ENCODE data around the gene DEXI.
"Not testable (repeated sequence)": the region's sequence is repeated elsewhere in the genome, so short reads cannot be mapped to it uniquely, and the experiment has no call there.

The DEXI gene

DNA sequence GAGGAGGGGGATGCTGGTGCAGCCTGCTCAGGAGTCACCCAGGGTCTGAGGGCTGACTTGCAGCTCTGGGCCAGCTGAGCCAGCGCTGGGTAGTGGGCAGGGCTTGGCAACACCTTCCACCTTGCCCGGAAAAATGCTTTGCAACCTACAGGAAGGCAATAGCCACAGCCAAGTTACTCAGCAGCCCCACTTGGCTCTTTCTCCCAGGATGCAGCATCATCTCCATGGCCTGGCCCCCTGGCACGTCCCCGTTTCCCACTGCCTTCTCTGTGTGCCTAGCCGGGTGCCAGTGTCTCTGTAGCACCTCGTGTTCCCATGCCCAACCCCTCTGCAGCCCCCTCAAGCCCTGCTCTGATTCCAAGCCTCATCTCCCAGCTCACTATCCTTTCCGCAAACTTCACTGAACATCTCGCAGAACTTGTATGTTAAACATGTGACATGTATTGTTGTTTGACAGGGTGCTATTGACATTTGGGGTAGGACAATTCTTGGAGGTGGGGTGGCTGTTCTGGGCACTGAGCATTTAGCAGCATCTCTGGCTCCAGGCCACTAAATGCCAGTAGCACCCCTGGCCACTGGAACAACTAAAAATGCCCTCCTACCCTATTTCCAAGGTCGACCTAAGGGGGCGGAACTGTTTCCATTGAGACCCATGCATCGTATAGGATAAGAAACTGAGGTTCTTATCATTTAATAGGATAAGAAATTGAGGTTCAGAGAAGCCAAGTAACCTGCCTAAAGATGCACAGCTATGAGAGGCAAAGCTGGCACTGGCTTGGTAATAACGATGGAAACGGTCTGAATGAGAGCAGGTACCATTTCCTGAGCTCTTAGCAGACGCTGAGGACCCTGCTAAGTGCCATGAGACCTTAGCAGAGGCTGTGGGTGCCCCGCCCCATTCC, 12.2 kb downstream of the DEXI start:
- DNase-seq (ENCODE audit: extremely low read depth, low read depth) = no peak
- no peak overlapping the region for H3K4me3 ChIP-seq (replicated peaks; ENCODE audit: low read depth, low read length)
- TF ChIP-seq, protein P1, sequence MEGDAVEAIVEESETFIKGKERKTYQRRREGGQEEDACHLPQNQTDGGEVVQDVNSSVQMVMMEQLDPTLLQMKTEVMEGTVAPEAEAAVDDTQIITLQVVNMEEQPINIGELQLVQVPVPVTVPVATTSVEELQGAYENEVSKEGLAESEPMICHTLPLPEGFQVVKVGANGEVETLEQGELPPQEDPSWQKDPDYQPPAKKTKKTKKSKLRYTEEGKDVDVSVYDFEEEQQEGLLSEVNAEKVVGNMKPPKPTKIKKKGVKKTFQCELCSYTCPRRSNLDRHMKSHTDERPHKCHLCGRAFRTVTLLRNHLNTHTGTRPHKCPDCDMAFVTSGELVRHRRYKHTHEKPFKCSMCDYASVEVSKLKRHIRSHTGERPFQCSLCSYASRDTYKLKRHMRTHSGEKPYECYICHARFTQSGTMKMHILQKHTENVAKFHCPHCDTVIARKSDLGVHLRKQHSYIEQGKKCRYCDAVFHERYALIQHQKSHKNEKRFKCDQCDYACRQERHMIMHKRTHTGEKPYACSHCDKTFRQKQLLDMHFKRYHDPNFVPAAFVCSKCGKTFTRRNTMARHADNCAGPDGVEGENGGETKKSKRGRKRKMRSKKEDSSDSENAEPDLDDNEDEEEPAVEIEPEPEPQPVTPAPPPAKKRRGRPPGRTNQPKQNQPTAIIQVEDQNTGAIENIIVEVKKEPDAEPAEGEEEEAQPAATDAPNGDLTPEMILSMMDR (IDR thresholded peaks at IDR 0.05; ENCODE audit: low read depth, low read length, missing control alignments) = no peak

DNA sequence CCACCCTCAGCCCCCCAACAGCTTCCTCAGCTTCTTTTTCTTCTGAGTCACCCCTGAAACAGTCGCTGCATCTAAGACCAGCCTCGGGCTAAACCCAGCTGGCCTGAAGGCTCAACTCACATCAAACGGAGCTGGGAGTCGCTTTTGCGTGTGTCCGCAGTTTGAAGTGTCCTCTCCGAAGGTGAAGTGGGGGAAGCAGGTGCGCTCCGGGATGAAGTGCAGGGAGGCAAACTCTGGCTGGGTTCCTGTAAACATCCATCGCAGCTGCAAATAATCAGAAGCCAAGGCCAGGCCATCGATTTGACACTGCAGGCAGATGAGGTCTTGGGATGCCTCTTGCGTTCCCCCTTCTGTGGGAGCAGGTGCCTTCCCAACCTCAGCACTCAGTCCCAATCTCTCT, 13.2 kb downstream of the DEXI start:
- H3K4me3 ChIP-seq (replicated peaks; ENCODE audit: low read depth, low read length); DNase-seq (ENCODE audit: extremely low read depth, low read depth): not testable (repeated sequence)

DNA sequence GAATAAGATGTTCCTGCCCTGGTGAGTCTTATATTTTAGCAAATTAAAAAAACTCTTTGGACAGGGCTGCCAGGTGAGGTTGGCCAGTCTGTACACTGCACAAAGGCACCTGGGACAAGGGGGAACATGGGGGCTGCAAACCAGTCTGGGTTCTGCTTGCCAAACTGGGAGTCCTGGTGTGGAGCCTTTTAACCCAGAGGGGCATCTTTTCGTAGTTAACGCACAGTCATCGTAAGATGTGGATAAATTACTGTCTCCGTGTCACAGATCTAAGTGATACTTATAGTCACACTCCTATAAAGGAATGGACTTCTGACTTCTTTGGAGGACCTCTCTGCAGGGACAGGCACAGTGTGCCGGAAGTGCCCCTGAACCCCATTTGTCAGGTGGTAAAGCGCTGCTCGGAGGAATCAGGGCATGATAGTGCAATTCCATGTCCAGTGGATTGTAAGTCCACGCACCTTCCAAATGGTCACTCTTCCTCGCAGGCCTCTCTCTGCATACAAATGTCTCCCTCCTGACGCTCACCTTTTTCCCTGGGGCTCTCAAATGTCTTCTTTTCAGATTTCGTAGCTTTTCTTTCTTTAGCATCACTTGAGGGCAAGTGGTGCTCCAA, 14.7 kb downstream of the DEXI start:
- DNase-seq (ENCODE audit: extremely low read depth, low read depth) = no peak
- TF ChIP-seq, protein P1 (IDR thresholded peaks at IDR 0.05; ENCODE audit: low read depth, low read length, missing control alignments) = no peak
- H3K4me3 ChIP-seq (replicated peaks; ENCODE audit: low read depth, low read length) = no peak overlapping the region

DNA sequence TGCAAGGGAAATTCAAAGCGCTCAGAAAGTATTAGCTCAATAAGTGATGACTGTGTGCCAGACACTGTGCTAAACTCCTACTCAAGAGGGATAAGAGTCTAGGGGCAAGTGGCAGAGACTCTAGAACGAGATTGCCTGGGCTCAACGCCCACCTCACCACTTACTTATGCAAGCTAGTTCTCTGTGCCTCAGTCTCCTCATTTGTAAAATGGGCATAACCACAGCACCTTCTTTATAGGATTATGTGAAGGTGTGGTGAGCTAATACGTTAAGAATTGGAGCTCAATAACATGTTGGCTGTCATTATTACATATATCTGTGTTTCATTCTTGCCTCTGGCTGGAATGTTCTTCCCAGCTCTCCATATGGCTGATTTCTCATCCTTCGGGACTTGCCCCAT, 15.4 kb downstream of the DEXI start:
- DNase-seq (ENCODE audit: extremely low read depth, low read depth) = no peak
- H3K4me3 ChIP-seq (replicated peaks; ENCODE audit: low read depth, low read length) = no peak overlapping the region
- TF ChIP-seq, protein P1 (IDR thresholded peaks at IDR 0.05; ENCODE audit: low read depth, low read length, missing control alignments) = no peak

DNA sequence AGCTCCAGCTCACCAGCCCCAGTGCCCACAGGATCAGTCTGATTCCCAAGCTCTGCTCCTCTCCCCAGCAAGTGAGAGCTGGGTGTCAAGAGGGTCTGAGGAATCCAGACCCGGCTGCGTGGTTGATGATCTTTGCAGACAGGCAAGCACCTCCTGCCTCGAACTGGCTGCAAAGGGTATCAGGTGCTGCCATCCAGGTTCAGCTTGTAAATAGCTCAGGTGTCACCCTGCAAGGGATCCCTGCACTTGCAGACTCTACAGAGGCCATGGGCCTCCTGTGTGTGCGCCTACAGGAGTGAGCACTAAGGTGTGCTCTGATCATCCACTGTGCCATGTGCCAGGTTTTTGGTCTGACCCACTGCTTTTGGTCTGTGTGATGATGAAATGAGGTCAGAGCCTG, 16.2 kb downstream of the DEXI start:
- TF ChIP-seq, protein P1 (IDR thresholded peaks at IDR 0.05; ENCODE audit: low read depth, low read length, missing control alignments) = no peak
- H3K4me3 ChIP-seq (replicated peaks; ENCODE audit: low read depth, low read length) = no peak overlapping the region
- DNase-seq (ENCODE audit: extremely low read depth, low read depth) = no peak

DNA sequence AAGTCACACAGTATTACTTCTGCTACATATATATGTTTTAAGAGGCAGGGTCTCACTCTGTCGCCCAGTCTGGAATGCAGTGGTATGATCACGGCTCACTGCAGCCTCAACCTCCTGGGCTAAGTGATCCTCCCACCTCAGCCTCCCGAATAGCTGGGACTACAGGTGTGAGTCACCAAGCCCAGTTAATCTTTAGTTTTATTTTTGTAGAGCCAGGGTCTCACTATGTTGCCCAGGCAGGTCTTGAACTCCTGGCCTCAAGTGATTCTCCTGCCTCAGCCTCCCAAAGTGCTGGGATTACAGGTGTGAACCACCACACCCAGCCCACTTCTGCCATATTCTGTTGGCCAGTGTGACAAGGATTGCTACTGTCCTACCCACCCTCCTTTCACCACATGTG, 17.0 kb downstream of the DEXI start:
- H3K4me3 ChIP-seq (replicated peaks; ENCODE audit: low read depth, low read length); DNase-seq (ENCODE audit: extremely low read depth, low read depth): not testable (repeated sequence)

DNA sequence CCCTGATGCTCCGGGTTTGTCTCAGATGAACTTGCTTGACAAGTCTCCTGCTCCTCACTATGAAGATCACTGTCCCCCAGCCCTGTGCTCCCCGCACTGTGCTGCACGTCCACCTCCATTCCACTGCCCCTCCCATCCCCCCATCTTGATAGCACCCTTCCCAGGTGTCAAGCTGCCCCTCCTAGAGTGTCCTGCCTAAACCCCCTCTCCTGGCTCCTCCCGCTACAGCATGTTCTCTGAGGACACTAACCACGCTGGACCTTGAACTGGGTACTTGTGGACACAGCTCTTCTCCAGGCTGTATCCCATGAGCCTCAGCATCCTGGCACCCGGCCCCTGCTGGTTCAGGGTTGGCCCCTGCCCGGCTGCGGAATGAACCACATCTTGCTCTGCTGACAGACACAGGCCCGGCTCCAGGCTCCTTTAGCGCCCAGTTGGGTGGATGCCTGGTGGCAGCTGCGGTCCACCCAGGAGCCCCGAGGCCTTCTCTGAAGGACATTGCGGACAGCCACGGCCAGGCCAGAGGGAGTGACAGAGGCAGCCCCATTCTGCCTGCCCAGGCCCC, 18.5 kb downstream of the DEXI start:
- TF ChIP-seq, protein P1 (IDR thresholded peaks at IDR 0.05; ENCODE audit: low read depth, low read length, missing control alignments) = no peak
- H3K4me3 ChIP-seq (replicated peaks; ENCODE audit: low read depth, low read length) = no peak overlapping the region

More for the DNA sequence above, 18.5 kb downstream of the DEXI start:
- no peak for DNase-seq (ENCODE audit: extremely low read depth, low read depth)
